NB4 (cell line): Measurements from ENCODE around the gene BAIAP2.

ENCODE experiments used
- CTCF ChIP-seq: IDR thresholded peaks from one replicate; pipeline ENCODE4 v1.5.1; 2012; ENCODE audit warnings: low read depth, low read length
- MAX ChIP-seq: IDR thresholded peaks from 2 replicates; pipeline ENCODE4 v1.6.1; 2011; ENCODE audit warnings: low read depth, low read length
- POLR2A ChIP-seq: IDR thresholded peaks from 2 replicates; pipeline ENCODE4 v1.6.1; 2011; ENCODE audit warnings: mild to moderate bottlenecking; ENCODE audit not compliant: insufficient read length; ENCODE audit errors: extremely low read depth

- TF ChIP-seq CTCF: no peak
- TF ChIP-seq MAX: no peak
- TF ChIP-seq POLR2A: no peak
Measured at GRCh38 chr17:81046132-81046769, 11.3 kb downstream of the BAIAP2 start.
